Astrocyte (in vitro differentiated cells and primary cell): ENCODE results near the gene TNN. TPM values are rescaled to one million over a fixed set of nuclear protein-coding genes. Genes with fewer than 3 reads are reported as not detected.

Experiments
- DNase-seq: peaks from one replicate; pipeline ENCODE4 v3.0.0-alpha.2; 2010; ENCODE audit warnings: low read depth
- FAIRE-seq: peaks from 2 replicates; lab custom pipeline; 2011; peaks lifted over from hg19 to GRCh38; lab: Jason Lieb, UNC
- H2AFZ ChIP-seq: 2 replicates; pipeline ENCODE4 v1.6.0; 2012; ENCODE audit warnings: low read depth, low read length, inconsistent platforms
- H3K27ac ChIP-seq: 2 replicates; pipeline ENCODE4 v1.5.1; 2011; ENCODE audit warnings: low read depth, low read length, inconsistent platforms
- H3K27me3 ChIP-seq: 2 replicates; pipeline ENCODE4 v1.6.0; 2011; ENCODE audit warnings: low read length, inconsistent platforms; ENCODE audit not compliant: insufficient read depth
- H3K36me3 ChIP-seq: 2 replicates; pipeline ENCODE4 v1.5.1; 2011; ENCODE audit warnings: low read length, inconsistent platforms; ENCODE audit not compliant: insufficient read depth
- H3K4me1 ChIP-seq: 2 replicates; pipeline ENCODE4 v1.5.1; 2011; ENCODE audit warnings: low read length, inconsistent platforms; ENCODE audit not compliant: insufficient read depth
- H3K4me2 ChIP-seq: 2 replicates; pipeline ENCODE4 v1.6.0; 2012; ENCODE audit warnings: low read length, inconsistent platforms
- H3K4me3 ChIP-seq: 2 replicates; pipeline ENCODE4 v1.5.1; 2011; ENCODE audit warnings: low read depth, mild to moderate bottlenecking, low read length, inconsistent platforms; ENCODE audit not compliant: insufficient read depth
- H3K79me2 ChIP-seq: 2 replicates; pipeline ENCODE4 v1.6.0; 2012; ENCODE audit warnings: mild to moderate bottlenecking, low read length, inconsistent platforms; ENCODE audit not compliant: insufficient read depth
- H3K9ac ChIP-seq: 2 replicates; pipeline ENCODE4 v1.6.0; 2012; ENCODE audit warnings: mild to moderate bottlenecking, low read length, inconsistent platforms
- H3K9me3 ChIP-seq: 2 replicates; pipeline ENCODE4 v1.5.1; 2012; ENCODE audit warnings: low read depth, mild to moderate bottlenecking, low read length, inconsistent platforms; ENCODE audit not compliant: insufficient read depth
- H4K20me1 ChIP-seq: 2 replicates; pipeline ENCODE4 v1.6.0; 2012; ENCODE audit warnings: low read length, inconsistent platforms; ENCODE audit not compliant: insufficient read depth
- H3K27ac Mint-ChIP-seq: one replicate; pipeline ENCODE4 v1.8.0; 2021; ENCODE audit warnings: mild to moderate bottlenecking, mixed read lengths; ENCODE audit not compliant: unreplicated experiment
- H3K27me3 Mint-ChIP-seq: one replicate; pipeline ENCODE4 v1.8.0; 2021; ENCODE audit warnings: low read depth, mixed read lengths; ENCODE audit not compliant: unreplicated experiment
- H3K36me3 Mint-ChIP-seq: one replicate; pipeline ENCODE4 v1.8.0; 2021; ENCODE audit warnings: low read depth, mixed read lengths; ENCODE audit not compliant: unreplicated experiment
- H3K4me1 Mint-ChIP-seq: one replicate; pipeline ENCODE4 v1.8.0; 2021; ENCODE audit warnings: low read depth, mixed read lengths; ENCODE audit not compliant: unreplicated experiment
- H3K4me3 Mint-ChIP-seq: one replicate; pipeline ENCODE4 v1.8.0; 2021; ENCODE audit warnings: mild to moderate bottlenecking, moderate library complexity, mixed read lengths; ENCODE audit not compliant: unreplicated experiment
- H3K9me3 Mint-ChIP-seq: one replicate; pipeline ENCODE4 v1.8.0; 2021; ENCODE audit warnings: mild to moderate bottlenecking, mixed read lengths; ENCODE audit not compliant: unreplicated experiment
- CTCF ChIP-seq: IDR thresholded peaks from 2 replicates; pipeline ENCODE4 v1.5.1; 2011; ENCODE audit warnings: low read depth, mild to moderate bottlenecking, inconsistent platforms, low read length, moderate library complexity; ENCODE audit not compliant: insufficient read depth
- EZH2 ChIP-seq: IDR thresholded peaks from 2 replicates; pipeline ENCODE4 v1.6.1; 2012; ENCODE audit warnings: mild to moderate bottlenecking, low read length, inconsistent platforms; ENCODE audit not compliant: insufficient read depth
- total RNA-seq: library from RNA; stranded (reverse); gene quantifications from 2 replicates; pipeline ENCODE4 v1.2.1, GENCODE V29; 2021

Gene TNN
- total RNA-seq, 1 donor from 2014 or later = 0.16 TPM

DNA sequence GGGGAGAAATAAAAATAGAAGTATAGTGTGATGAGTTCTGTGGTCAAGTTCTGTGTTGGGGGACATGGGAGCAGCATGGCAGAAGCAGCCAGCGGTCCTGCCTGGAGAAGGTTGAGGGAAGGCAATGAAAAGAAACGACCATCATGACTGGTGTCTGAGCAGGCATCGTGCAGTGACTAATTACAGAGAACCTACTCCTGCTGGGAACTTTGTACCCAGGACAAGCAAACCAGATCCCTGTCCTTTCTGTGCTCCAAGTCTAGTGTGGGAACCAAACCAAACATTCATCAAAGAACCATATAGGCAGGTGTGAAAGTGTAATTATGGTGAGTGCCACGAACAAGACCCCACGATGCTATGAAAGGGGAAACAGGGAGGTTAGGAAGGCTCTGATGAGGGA, 99.1 kb downstream of the TNN start:
- Histone ChIP-seq H3K36me3 (no peaks in the 10 kb centered on the region), H3K9ac (no peak overlapping the region), H3K9me3 (no peaks in the 10 kb centered on the region), H3K4me3 (no peak overlapping the region), H3K27ac (no peak overlapping the region), H3K27me3 (no peaks in the 10 kb centered on the region), H3K79me2 (no peaks in the 10 kb centered on the region), H4K20me1 (no peaks in the 10 kb centered on the region), H3K4me2 (no peak overlapping the region), H3K4me1 (peaks cover 8% of the 10 kb centered on the region), H2AFZ (no peak overlapping the region)
- FAIRE-seq (no peak), DNase-seq (no peak)
- Mint-ChIP-seq H3K4me1 (no peaks in the 10 kb centered on the region), H3K27ac (no peak overlapping the region), H3K36me3 (peaks cover 6% of the 10 kb centered on the region), H3K27me3 (no peaks in the 10 kb centered on the region), H3K4me3 (no peak overlapping the region), H3K9me3 (peaks cover 5% of the 10 kb centered on the region)
- no peak for TF ChIP-seq CTCF
- TF ChIP-seq EZH2 = no peak

- no peak overlapping the region for H3K27ac ChIP-seq
- H3K27me3 ChIP-seq = no peaks in the 10 kb centered on the region
- no peaks in the 10 kb centered on the region for H3K9me3 ChIP-seq
- no peak overlapping the region for H3K9ac ChIP-seq
- no peak overlapping the region for H2AFZ ChIP-seq
- H3K27me3 Mint-ChIP-seq = no peaks in the 10 kb centered on the region
- peaks cover 6% of the 10 kb centered on the region for H3K36me3 Mint-ChIP-seq
- FAIRE-seq (no peak), DNase-seq (no peak)
- H3K4me2 ChIP-seq = no peak overlapping the region
- no peaks in the 10 kb centered on the region for H4K20me1 ChIP-seq
- no peak overlapping the region for H3K27ac Mint-ChIP-seq
- no peaks in the 10 kb centered on the region for H3K79me2 ChIP-seq
- H3K9me3 Mint-ChIP-seq = peaks cover 5% of the 10 kb centered on the region
- H3K36me3 ChIP-seq = no peaks in the 10 kb centered on the region
- H3K4me3 Mint-ChIP-seq = no peak overlapping the region
- no peak for TF ChIP-seq CTCF
- no peak for TF ChIP-seq EZH2
- H3K4me1 ChIP-seq = peaks cover 8% of the 10 kb centered on the region
- no peak overlapping the region for H3K4me3 ChIP-seq
- H3K4me1 Mint-ChIP-seq = no peaks in the 10 kb centered on the region
These were observed 100.2 kb downstream of the TNN start for GRCh38 chr1:175167861-175168260.

DNA sequence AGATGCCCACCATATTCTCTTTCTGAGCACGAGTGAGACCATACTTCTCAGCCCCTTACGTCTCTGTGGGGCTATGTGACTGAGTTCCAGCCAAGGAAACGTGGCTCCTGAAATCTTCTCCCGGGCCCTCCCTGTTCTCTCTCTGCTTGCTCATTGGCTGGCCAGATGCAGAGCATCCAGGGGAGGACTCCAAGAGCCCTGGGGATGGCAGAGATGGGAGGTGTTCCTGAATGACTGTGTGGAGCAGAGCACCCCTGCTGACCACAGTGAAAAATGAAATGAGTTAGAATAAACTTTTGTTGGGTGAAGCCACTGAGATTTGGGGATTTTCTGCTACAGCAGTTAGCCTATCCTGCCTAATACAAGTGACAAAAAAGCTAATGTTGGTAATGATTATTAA, 101.1 kb downstream of the TNN start:
- Histone ChIP-seq H4K20me1 (no peaks in the 10 kb centered on the region), H3K9me3 (no peaks in the 10 kb centered on the region), H2AFZ (no peak overlapping the region), H3K79me2 (no peaks in the 10 kb centered on the region), H3K4me1 (peaks cover 8% of the 10 kb centered on the region), H3K27me3 (no peaks in the 10 kb centered on the region), H3K4me2 (peak overlapping the region; percentile 59), H3K27ac (no peak overlapping the region), H3K4me3 (no peak overlapping the region), H3K36me3 (no peaks in the 10 kb centered on the region), H3K9ac (no peak overlapping the region)
- FAIRE-seq (no peak), DNase-seq (no peak)
- TF ChIP-seq EZH2 = no peak
- no peak for TF ChIP-seq CTCF
- Mint-ChIP-seq H3K4me3 (no peak overlapping the region), H3K27ac (no peak overlapping the region), H3K27me3 (no peaks in the 10 kb centered on the region), H3K36me3 (peaks cover 6% of the 10 kb centered on the region), H3K9me3 (peaks cover 5% of the 10 kb centered on the region), H3K4me1 (no peaks in the 10 kb centered on the region)
